ENCODE data around the gene LKAAEAR1.

GRCh38 chr20:64107736-64108457, 23.7 kb upstream of the LKAAEAR1 start:
- TF ChIP-seq CTCF (IDR thresholded peaks at IDR 0.05; ENCODE audit: poor library complexity) (no peak), EZH2phosphoT487 (IDR thresholded peaks at IDR 0.05; ENCODE audit: low read depth, severe bottlenecking, unreplicated experiment) (no peak)

Measured in hepatocyte (in vitro differentiated cells).